Mesendoderm (in vitro differentiated cells): Measurements from ENCODE around the gene ANXA11.
"Not testable (repeated sequence)": the region's sequence is repeated elsewhere in the genome, so short reads cannot be mapped to it uniquely, and the experiment has no call there.

Experiments used
- DNase-seq: peaks from one replicate; pipeline ENCODE4 v3.0.0; 2013
- H2AK5ac ChIP-seq: 2 replicates; pipeline ENCODE4 v1.6.1; 2013; ENCODE audit warnings: low read length, inconsistent platforms
- H2BK120ac ChIP-seq: 2 replicates; pipeline ENCODE4 v1.6.1; 2013; ENCODE audit warnings: low read depth, mild to moderate bottlenecking, low read length, moderate library complexity, mixed read lengths
- H2BK15ac ChIP-seq: replicated peaks from 2 replicates; pipeline ENCODE4 v1.6.1; 2013; ENCODE audit warnings: low read depth, mild to moderate bottlenecking, moderate library complexity
- H2BK5ac ChIP-seq: 2 replicates; pipeline ENCODE4 v1.6.1; 2013; ENCODE audit warnings: low read length, inconsistent platforms
- H3K18ac ChIP-seq: 2 replicates; pipeline ENCODE4 v1.6.1; 2013; ENCODE audit warnings: mild to moderate bottlenecking, low read length, mixed read lengths
- H3K23ac ChIP-seq: one replicate; pipeline ENCODE4 v1.6.1; 2013; ENCODE audit warnings: low read length
- H3K27ac ChIP-seq: 2 replicates; pipeline ENCODE4 v1.5.1; 2013; ENCODE audit warnings: low read depth, mild to moderate bottlenecking, inconsistent platforms, low read length, moderate library complexity
- H3K27me3 ChIP-seq: 2 replicates; pipeline ENCODE4 v1.6.1; 2013; ENCODE audit warnings: low read length, control low read depth, mild to moderate bottlenecking, inconsistent platforms; ENCODE audit not compliant: insufficient read depth, poor library complexity
- H3K36me3 ChIP-seq: 2 replicates; pipeline ENCODE4 v1.6.1; 2013; ENCODE audit warnings: low read length, inconsistent platforms; ENCODE audit not compliant: control insufficient read depth, insufficient read depth
- H3K4ac ChIP-seq: one replicate; pipeline ENCODE4 v1.6.1; 2013; ENCODE audit warnings: low read depth, mild to moderate bottlenecking, low read length, moderate library complexity
- H3K4me1 ChIP-seq: 2 replicates; pipeline ENCODE4 v1.6.1; 2013; ENCODE audit warnings: low read depth, low read length, inconsistent platforms; ENCODE audit not compliant: control insufficient read depth
- H3K4me2 ChIP-seq: 2 replicates; pipeline ENCODE4 v1.6.1; 2013; ENCODE audit warnings: low read length
- H3K4me3 ChIP-seq: 2 replicates; pipeline ENCODE4 v1.5.1; 2013; ENCODE audit warnings: mild to moderate bottlenecking, low read length
- H3K56ac ChIP-seq: one replicate; pipeline ENCODE4 v1.6.1; 2013; ENCODE audit warnings: low read length
- H3K79me1 ChIP-seq: 2 replicates; pipeline ENCODE4 v1.6.1; 2013; ENCODE audit warnings: low read length, inconsistent platforms
- H3K79me2 ChIP-seq: 2 replicates; pipeline ENCODE4 v1.6.1; 2013; ENCODE audit warnings: mild to moderate bottlenecking, low read length; ENCODE audit not compliant: control insufficient read depth, insufficient read depth
- H3K9ac ChIP-seq: 2 replicates; pipeline ENCODE4 v1.6.1; 2013; ENCODE audit warnings: low read length, inconsistent platforms
- H4K5ac ChIP-seq: one replicate; pipeline ENCODE4 v1.6.1; 2013; ENCODE audit warnings: low read length
- H4K8ac ChIP-seq: one replicate; pipeline ENCODE4 v1.6.1; 2013; ENCODE audit warnings: low read depth, mild to moderate bottlenecking, control low read depth, low read length, moderate library complexity
- WGBS: extraction: QIAGEN DNeasy Blood & Tissue Kit; methylation state at CpG from one replicate; pipeline ENCODE4 v1.1.7; 2013; ENCODE audit warnings: low lambda C conversion rate, missing lambda C conversion rate; ENCODE audit not compliant: insufficient coverage; ENCODE audit errors: extremely low coverage; 5-methylcytosine and 5-hydroxymethylcytosine counted together

ANXA11 gene

DNA sequence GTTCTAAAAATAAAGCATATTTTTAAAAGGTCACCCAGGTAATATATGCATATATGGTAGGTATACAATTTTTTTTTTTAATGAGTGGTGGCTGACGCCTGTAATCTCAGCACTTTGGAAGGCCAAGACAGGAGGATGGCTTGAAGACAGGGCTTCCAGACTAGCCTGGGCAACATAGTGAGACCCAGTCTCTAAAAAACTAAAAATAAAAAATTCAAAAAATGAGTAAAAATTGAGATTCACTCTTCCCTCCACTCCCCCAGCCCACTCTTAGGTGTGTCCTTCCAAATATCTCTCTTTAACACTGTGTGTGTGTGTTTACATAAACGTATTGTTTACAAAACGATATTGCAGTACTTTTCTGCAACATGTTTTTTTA, 929 bp upstream of the ANXA11 start:
- H3K4me1 ChIP-seq = peaks cover 10% of the 10 kb centered on the region
- no peak for DNase-seq
- H4K5ac ChIP-seq = no peak overlapping the region
- WGBS = no CpG with 5 or more reads among the region's 3 CpGs
- peak overlapping the region; percentile 86 for H2AK5ac ChIP-seq
- no peaks in the 10 kb centered on the region for H3K27me3 ChIP-seq
- H2BK15ac ChIP-seq = no peak overlapping the region
- no peak overlapping the region for H3K4ac ChIP-seq
- no peak overlapping the region for H4K8ac ChIP-seq
- no peak overlapping the region for H3K56ac ChIP-seq
- H3K4me3 ChIP-seq = no peak overlapping the region
- no peak overlapping the region for H3K4me2 ChIP-seq
- H2BK120ac ChIP-seq = no peak overlapping the region
- H3K79me1 ChIP-seq = peaks cover 12% of the 10 kb centered on the region
- no peak overlapping the region for H3K23ac ChIP-seq
- no peaks in the 10 kb centered on the region for H3K36me3 ChIP-seq
- peak overlapping the region; percentile 52 for H3K18ac ChIP-seq
- no peak overlapping the region for H3K9ac ChIP-seq
- no peak overlapping the region for H3K27ac ChIP-seq
- H3K79me2 ChIP-seq = peaks cover 17% of the 10 kb centered on the region
- H2BK5ac ChIP-seq = no peak overlapping the region

DNA sequence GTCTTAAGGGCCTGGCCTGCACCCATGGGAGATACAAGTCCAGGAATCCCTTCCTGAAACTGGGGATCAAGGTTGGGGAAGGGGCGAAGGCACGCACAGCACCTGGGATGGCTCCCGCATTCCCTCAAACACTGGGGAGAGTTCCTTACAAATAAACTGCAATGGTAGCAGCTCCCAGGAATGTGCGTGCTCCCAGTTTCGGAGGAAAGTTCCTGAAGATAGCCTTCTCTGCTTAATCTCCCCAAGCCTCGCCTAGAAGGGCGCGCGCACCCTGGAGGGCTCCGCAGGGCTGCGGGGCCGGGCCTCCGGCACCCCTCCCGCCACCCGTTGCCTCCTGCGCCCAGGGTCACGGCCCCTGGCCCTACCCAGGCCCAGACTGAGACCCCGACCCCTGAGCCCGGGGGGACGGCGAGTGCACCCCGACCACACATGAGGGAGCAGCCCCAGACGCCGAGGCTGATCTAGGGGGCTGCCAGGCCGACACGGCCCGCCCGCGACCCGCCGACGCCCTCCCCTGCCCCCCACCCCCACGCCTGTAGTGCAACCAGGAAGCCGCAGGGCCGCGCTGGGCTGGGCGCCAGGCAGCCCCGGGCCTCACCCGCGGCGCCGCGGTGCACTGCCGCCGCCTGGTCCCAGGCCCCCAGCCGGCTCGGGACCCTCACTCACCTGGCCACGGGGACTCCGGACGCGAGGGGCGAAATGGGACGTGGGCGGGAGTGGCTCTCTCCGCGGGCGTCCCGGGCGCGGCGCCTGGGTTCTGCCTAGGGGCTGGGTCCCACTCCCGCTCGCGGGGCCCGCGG, 460 bp downstream of the ANXA11 start:
- no CpG with 5 or more reads among the region's 66 CpGs for WGBS
- H2BK5ac ChIP-seq = no peak overlapping the region
- H3K4me3 ChIP-seq = peak overlapping the region; percentile 78
- H3K27me3 ChIP-seq = no peaks in the 10 kb centered on the region
- H2AK5ac ChIP-seq = no peak overlapping the region
- no peaks in the 10 kb centered on the region for H3K36me3 ChIP-seq
- H4K8ac ChIP-seq = no peak overlapping the region
- peaks cover 15% of the 10 kb centered on the region for H3K79me1 ChIP-seq
- peak overlapping the region; percentile 96 for H3K56ac ChIP-seq
- DNase-seq = peak; percentile 29
- H3K18ac ChIP-seq = peak overlapping the region; percentile 95
- H3K4me2 ChIP-seq = peak overlapping the region; percentile 93
- peaks cover 23% of the 10 kb centered on the region for H3K79me2 ChIP-seq
- peaks cover 10% of the 10 kb centered on the region for H3K4me1 ChIP-seq
- H3K23ac ChIP-seq = peak overlapping the region; percentile 37
- no peak overlapping the region for H2BK15ac ChIP-seq
- peak overlapping the region; percentile 93 for H3K9ac ChIP-seq
- no peak overlapping the region for H4K5ac ChIP-seq
- H2BK120ac ChIP-seq = peak overlapping the region; percentile 28
- H3K4ac ChIP-seq = peak overlapping the region; percentile 72
- peak overlapping the region; percentile 52 for H3K27ac ChIP-seq

DNA sequence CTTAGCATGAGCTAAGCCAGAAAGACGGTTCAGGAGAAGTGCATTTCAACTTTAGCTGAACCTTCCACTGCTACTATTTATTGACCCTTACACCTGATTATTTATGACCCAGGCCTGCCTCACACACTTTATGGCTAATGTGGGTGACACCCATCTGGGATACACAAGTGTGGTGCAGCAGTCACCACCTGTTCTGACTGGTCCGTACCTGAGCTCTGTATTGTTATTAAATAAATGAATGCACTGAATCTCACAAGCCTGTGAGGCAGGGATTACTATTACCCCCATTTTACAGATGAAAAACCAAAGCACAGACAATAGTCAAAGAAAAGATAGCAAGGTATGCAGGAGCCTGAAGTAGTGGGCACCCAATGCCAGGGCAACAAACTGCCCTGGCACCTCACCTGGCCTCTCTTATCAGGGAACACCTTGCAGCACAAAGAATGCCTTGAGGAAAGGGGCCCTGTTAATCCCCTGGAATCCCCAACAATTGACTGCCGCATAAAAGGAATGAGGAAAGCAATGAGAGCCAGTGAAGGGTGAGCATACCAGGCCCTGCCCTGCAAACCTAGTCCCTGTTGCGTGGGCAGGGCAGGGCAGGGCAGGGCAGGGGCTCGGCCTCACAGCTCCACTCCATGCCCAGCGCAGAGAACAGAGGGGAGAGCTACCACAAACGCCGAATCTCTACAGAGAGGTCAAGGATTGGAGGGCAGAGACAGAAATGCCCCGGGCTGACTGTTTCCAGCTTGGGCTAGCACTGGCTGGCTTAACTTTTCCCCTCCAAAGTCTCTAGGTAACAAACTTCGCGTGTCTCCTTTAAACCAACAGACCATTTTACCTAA, 1.3 kb downstream of the ANXA11 start:
- no peak overlapping the region for H3K23ac ChIP-seq
- H3K9ac ChIP-seq = peak overlapping the region; percentile 93
- H3K56ac ChIP-seq = peak overlapping the region; percentile 96
- no peak overlapping the region for H2BK120ac ChIP-seq
- peaks cover 23% of the 10 kb centered on the region for H3K79me2 ChIP-seq
- H3K4me2 ChIP-seq = peak overlapping the region; percentile 93
- H3K79me1 ChIP-seq = peaks cover 18% of the 10 kb centered on the region
- peak overlapping the region; percentile 72 for H3K4ac ChIP-seq
- H3K18ac ChIP-seq = peak overlapping the region; percentile 95
- peaks cover 10% of the 10 kb centered on the region for H3K4me1 ChIP-seq
- H3K36me3 ChIP-seq = no peaks in the 10 kb centered on the region
- H4K5ac ChIP-seq = no peak overlapping the region
- H2BK5ac ChIP-seq = peak overlapping the region; percentile 28
- H3K27me3 ChIP-seq = no peaks in the 10 kb centered on the region
- no peak overlapping the region for H4K8ac ChIP-seq
- no peak overlapping the region for H2BK15ac ChIP-seq
- peak overlapping the region; percentile 52 for H3K27ac ChIP-seq
- peak; percentile 82 for DNase-seq
- no CpG with 5 or more reads among the region's 11 CpGs for WGBS
- peak overlapping the region; percentile 78 for H3K4me3 ChIP-seq
- H2AK5ac ChIP-seq = peak overlapping the region; percentile 29

- H2BK15ac ChIP-seq = no peak overlapping the region
- peak; percentile 97 for DNase-seq
- H3K4me3 ChIP-seq = no peak overlapping the region
- no peak overlapping the region for H3K23ac ChIP-seq
- H3K4ac ChIP-seq = no peak overlapping the region
- no CpG with 5 or more reads among the region's 14 CpGs for WGBS
- H2BK120ac ChIP-seq = no peak overlapping the region
- H3K79me1 ChIP-seq = peaks cover 22% of the 10 kb centered on the region
- no peak overlapping the region for H3K27ac ChIP-seq
- H3K27me3 ChIP-seq = no peaks in the 10 kb centered on the region
- no peak overlapping the region for H4K5ac ChIP-seq
- no peaks in the 10 kb centered on the region for H3K36me3 ChIP-seq
- no peak overlapping the region for H2BK5ac ChIP-seq
- peak overlapping the region; percentile 96 for H3K56ac ChIP-seq
- H3K79me2 ChIP-seq = peaks cover 30% of the 10 kb centered on the region
- no peak overlapping the region for H4K8ac ChIP-seq
- H2AK5ac ChIP-seq = no peak overlapping the region
- H3K4me1 ChIP-seq = peaks cover 10% of the 10 kb centered on the region
- H3K4me2 ChIP-seq = peak overlapping the region; percentile 26
- peak overlapping the region; percentile 33 for H3K9ac ChIP-seq
- H3K18ac ChIP-seq = no peak overlapping the region
Measured at GRCh38 chr10:80202934-80203834, 2.2 kb downstream of the ANXA11 start.

- not testable (repeated sequence) for H2AK5ac ChIP-seq, H2BK120ac ChIP-seq, H2BK5ac ChIP-seq, H3K4me2 ChIP-seq, H3K9ac ChIP-seq, H3K56ac ChIP-seq, H3K4ac ChIP-seq, H3K18ac ChIP-seq, H3K4me3 ChIP-seq, H4K5ac ChIP-seq, H3K36me3 ChIP-seq, DNase-seq, H3K27me3 ChIP-seq, H4K8ac ChIP-seq, H3K23ac ChIP-seq, H3K27ac ChIP-seq, H2BK15ac ChIP-seq
- WGBS = no CpG with 5 or more reads among the region's 6 CpGs
- peaks cover 25% of the 10 kb centered on the region for H3K79me1 ChIP-seq
- H3K4me1 ChIP-seq = peaks cover 10% of the 10 kb centered on the region
- peaks cover 34% of the 10 kb centered on the region for H3K79me2 ChIP-seq
Measured at GRCh38 chr10:80202530-80202929, 2.8 kb downstream of the ANXA11 start.
